ENCODE measurements around the gene NTM.
"Not testable (repeated sequence)": the region's sequence is repeated elsewhere in the genome, so short reads cannot be mapped to it uniquely, and the experiment has no call there.

Gene NTM

GRCh38 chr11:132358573-132358953 is 988.1 kb downstream of the NTM start:
- DNase-seq (ENCODE audit: low read depth): no peak

DNA sequence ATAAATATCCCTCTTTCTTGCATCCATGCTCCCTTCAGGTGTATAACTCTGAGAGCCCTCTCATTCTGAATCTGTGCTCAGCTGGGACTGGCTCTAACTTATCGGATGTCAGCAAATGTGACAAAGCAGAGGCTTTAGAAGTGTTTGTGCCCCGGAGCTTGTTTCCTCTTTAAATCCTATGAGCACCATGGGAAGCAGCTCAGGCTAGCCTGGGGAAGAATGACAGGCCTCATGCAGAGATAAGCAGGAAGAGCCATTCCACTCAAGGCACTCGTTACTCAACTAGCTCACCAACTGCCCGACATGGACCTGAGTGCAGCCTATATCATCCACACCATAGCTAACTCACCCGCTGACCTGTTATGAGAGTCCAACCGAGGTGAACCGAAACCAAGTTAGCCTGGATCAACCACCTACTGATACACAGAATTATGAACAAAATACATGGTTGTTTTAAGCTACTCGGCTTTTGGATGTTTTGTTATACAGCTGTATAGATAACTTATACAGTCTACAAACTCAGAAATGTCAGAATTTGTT is 990.7 kb downstream of the NTM start:
- no peak for DNase-seq (ENCODE audit: low read depth)

DNA sequence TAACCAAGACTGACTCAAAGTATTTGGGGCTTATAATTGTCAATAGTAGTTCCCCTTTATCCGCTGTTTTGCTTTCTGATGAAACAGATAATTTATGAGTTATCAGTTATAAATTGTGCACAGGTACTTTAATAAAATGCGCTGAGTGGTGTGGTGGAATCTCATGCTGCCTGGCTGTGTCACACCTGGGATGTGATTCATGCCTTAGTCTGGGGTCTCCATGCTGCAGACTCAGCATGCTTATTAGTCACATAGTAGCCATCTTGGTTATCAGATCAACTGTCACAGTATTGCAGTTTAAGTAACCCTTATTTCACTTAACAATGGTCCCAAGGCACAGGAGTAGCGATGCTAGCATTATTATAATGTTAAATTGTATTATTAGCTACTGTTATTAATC is 995.2 kb downstream of the NTM start:
- DNase-seq (ENCODE audit: low read depth): no peak

- no peak for DNase-seq (ENCODE audit: low read depth)
These were observed 996.9 kb downstream of the NTM start for GRCh38 chr11:132367293-132367692.

DNA sequence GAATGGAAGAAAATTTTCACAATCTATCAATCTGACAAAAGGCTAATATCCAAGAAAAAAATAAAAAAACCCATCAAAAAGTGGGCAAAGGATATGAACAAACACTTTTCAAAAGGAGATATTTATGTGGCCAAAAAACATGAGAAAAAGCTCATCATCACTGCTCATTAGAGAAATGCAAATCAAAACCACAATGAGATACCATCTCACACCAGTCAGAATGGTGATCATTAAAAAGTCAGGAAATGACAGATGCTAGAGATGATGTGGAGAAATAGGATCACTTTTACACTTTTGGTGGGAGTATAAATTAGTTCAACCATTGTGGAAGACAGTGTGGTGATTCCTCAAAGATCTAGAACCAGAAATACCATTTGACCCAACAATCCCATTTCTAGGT is 999.7 kb downstream of the NTM start:
- DNase-seq (ENCODE audit: low read depth): not testable (repeated sequence)

DNA sequence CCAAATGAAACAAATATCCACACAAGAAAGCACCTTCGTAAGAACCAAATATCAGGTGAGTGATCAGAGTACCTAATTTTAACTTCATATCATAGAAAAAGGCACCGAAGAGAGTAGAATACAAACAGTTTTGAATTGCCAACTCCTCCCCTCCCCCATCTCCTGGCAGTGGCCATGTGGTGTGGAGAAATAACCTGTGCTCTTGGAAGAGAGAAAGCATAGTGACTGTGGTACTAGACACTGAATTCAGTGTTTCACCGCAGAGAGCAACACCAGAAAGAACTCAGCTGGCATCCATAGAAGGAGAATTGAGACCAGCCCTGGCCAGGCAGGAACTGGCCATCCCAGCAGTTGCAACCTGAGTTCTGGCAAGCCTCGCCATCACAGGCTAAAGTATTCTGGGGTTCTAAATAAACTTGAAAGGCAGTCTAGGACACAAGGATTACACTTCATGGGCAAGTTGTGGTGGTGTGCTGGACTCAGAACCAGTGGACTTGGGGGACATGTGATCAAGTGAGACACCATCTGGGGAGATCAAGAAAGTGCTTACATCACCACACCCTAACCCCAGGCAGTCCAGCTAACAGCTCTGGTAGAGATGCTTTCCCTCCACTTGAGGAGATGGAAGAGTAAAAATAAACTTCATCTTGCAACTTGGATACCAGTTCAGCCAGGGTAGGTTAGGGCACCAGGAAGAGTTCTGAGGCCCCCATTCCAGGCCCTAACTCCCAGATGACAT is 1003.2 kb downstream of the NTM start:
- DNase-seq (ENCODE audit: low read depth): no peak

DNA sequence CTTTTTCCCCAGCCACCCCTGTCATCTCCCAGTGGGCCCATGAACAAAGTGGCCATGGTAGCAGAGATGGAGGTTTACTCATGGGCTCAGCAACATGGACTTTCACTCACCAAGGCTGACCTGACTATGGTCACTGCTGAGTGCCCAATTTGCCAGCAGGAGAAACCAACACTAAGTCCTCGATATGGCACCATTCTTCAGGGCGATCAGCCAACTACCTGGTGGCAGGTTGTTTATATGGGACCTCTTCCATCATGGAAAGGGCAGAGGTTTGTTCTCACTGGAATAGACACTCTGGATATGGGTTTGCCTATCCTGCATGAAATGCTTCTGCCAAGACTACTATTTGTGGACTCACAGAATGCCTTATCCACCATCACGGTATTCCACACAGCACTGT is 1009.1 kb downstream of the NTM start:
- no peak for DNase-seq (ENCODE audit: low read depth)

Measured in non-pigmented ciliary epithelial cell (primary cell).